ENCODE results near the gene PSMA5. TPM values are rescaled to one million over a fixed set of nuclear protein-coding genes. Genes with fewer than 3 reads are reported as not detected.

PSMA5 gene
- total and polyA plus RNA-seq, 2 donors (not counting 1 experiment from before 2014, with no cell fraction given) = 26.3 to 62.9 TPM

- Mint-ChIP-seq H3K4me1 (peaks cover 46% of the 10 kb centered on the region), H3K4me3 (no peak overlapping the region), H3K27ac (no peak overlapping the region), H3K27me3 (peaks cover 77% of the 10 kb centered on the region), H3K9me3 (ENCODE audit: insufficient read depth) (no peaks in the 10 kb centered on the region)
- Histone ChIP-seq H2AFZ (ENCODE audit: insufficient read depth, low read depth, low read length, poor library complexity, severe bottlenecking) (no peak overlapping the region), H3K27me3 (replicated peaks in 1 of 4; ENCODE audit: control extremely low read depth in 1 of 4, control insufficient read depth in 3 of 4, insufficient read depth in 4 of 4, low read length in 3 of 4) (peaks cover 0 to 68% (median 58%) of the 10 kb centered on the region in 4 experiments), H3K79me2 (ENCODE audit: control insufficient read depth, insufficient read depth, low read length) (no peaks in the 10 kb centered on the region), H4K20me1 (ENCODE audit: control insufficient read depth, insufficient read depth, low read length, poor library complexity, severe bottlenecking) (no peaks in the 10 kb centered on the region), H3K4me3 (ENCODE audit: control extremely low read depth in 1 of 5, extremely low read depth in 1 of 5, insufficient read depth in 1 of 5, low read depth in 2 of 5, low read length in 4 of 5) (no peak overlapping the region), H3K9me3 (ENCODE audit: control extremely low read depth in 1 of 3, control insufficient read depth in 2 of 3, insufficient read depth in 1 of 3, low read length in 2 of 3) (peaks cover 0 to 5% (median 2%) of the 10 kb centered on the region in 3 donors), H3K4me2 (replicated peaks; ENCODE audit: low read depth, low read length, poor library complexity, severe bottlenecking) (no peak overlapping the region), H3K9ac (ENCODE audit: low read length) (no peak overlapping the region), H3K36me3 (replicated peaks in 1 of 2; ENCODE audit: control extremely low read depth in 1 of 2, control insufficient read depth in 1 of 2, extremely low read depth in 1 of 2, insufficient read depth in 2 of 2, low read length in 1 of 2) (no peaks in the 10 kb centered on the region), H3K27ac (ENCODE audit: low read length in 2 of 2) (no peak overlapping the region), H3K4me1 (ENCODE audit: control insufficient read depth in 2 of 2, insufficient read depth in 2 of 2, low read length in 2 of 2) (peaks cover 38 to 46% of the 10 kb centered on the region in 2 donors)
- no CpG with 5 or more reads among the region's 2 CpGs for WGBS (ENCODE audit: insufficient coverage)
- CTCF ChIA-PET = interaction anchor here (1.2 to 2.2 kb wide), 3 partner anchors 111 to 117 kb away, joined by 3 to 12 read pairs (median 4); partner anchors contain the start of gene PSRC1
- TF ChIP-seq CTCF (IDR thresholded peaks at IDR 0.05) = no peak
- intact Hi-C loops (cut with micrococcal nuclease) = no loop called here
- POLR2A ChIA-PET = no interaction called here
- ATAC-seq (ENCODE audit: low read depth) (no peak), DNase-seq (no peak)
These were observed 32.5 kb downstream of the PSMA5 start for GRCh38 chr1:109393617-109394233.

GRCh38 chr1:109392788-109393616 lies 33.2 kb downstream of the PSMA5 start:
- H2AFZ ChIP-seq (ENCODE audit: insufficient read depth, low read depth, low read length, poor library complexity, severe bottlenecking) = no peak overlapping the region
- peaks cover 0 to 68% (median 62%) of the 10 kb centered on the region in 4 experiments for H3K27me3 ChIP-seq (replicated peaks in 1 of 4; ENCODE audit: control extremely low read depth in 1 of 4, control insufficient read depth in 3 of 4, insufficient read depth in 4 of 4, low read length in 3 of 4)
- no peak overlapping the region for H3K4me3 ChIP-seq (ENCODE audit: control extremely low read depth in 1 of 5, extremely low read depth in 1 of 5, insufficient read depth in 1 of 5, low read depth in 2 of 5, low read length in 4 of 5)
- H3K4me1 Mint-ChIP-seq = peaks cover 42% of the 10 kb centered on the region
- ChIA-PET POLR2A (no interaction called here), CTCF (interaction anchor here (1.2 to 2.2 kb wide), 4 partner anchors 8 to 117 kb away, joined by 3 to 12 read pairs (median 4); partner anchors contain the start of gene PSRC1)
- WGBS (ENCODE audit: insufficient coverage) = 79% methylated on average over 7 of the region's 10 CpGs
- H3K4me1 ChIP-seq (ENCODE audit: control insufficient read depth in 2 of 2, insufficient read depth in 2 of 2, low read length in 2 of 2) = peaks cover 34 to 40% of the 10 kb centered on the region in 2 donors
- H3K27ac ChIP-seq (ENCODE audit: low read length in 2 of 2) = no peak overlapping the region
- no peaks in the 10 kb centered on the region for H4K20me1 ChIP-seq (ENCODE audit: control insufficient read depth, insufficient read depth, low read length, poor library complexity, severe bottlenecking)
- no peak for ATAC-seq (ENCODE audit: low read depth)
- H3K9me3 Mint-ChIP-seq (ENCODE audit: insufficient read depth) = no peaks in the 10 kb centered on the region
- TF ChIP-seq CTCF (IDR thresholded peaks at IDR 0.05) (no peak), EZH2 (IDR thresholded peaks at IDR 0.05; ENCODE audit: borderline replicate concordance, insufficient read depth, low read depth, low read length, poor library complexity, severe bottlenecking) (no peak)
- no peak for DNase-seq
- no peak overlapping the region for H3K9ac ChIP-seq (ENCODE audit: low read length)
- H3K36me3 ChIP-seq (replicated peaks in 1 of 2; ENCODE audit: control extremely low read depth in 1 of 2, control insufficient read depth in 1 of 2, extremely low read depth in 1 of 2, insufficient read depth in 2 of 2, low read length in 1 of 2) = no peaks in the 10 kb centered on the region
- no peak overlapping the region for H3K4me2 ChIP-seq (replicated peaks; ENCODE audit: low read depth, low read length, poor library complexity, severe bottlenecking)
- H3K27me3 Mint-ChIP-seq = peaks cover 76% of the 10 kb centered on the region
- H3K4me3 Mint-ChIP-seq = no peak overlapping the region
- intact Hi-C loops (cut with micrococcal nuclease) = no loop called here
- H3K27ac Mint-ChIP-seq = no peak overlapping the region
- H3K79me2 ChIP-seq (ENCODE audit: control insufficient read depth, insufficient read depth, low read length) = no peaks in the 10 kb centered on the region
- H3K9me3 ChIP-seq (ENCODE audit: control extremely low read depth in 1 of 3, control insufficient read depth in 2 of 3, insufficient read depth in 1 of 3, low read length in 2 of 3) = peaks cover 0 to 5% (median 2%) of the 10 kb centered on the region in 3 donors

Measured in B cell (primary cell).